Cardiac atrium fibroblast (primary cell): Measurements from ENCODE around the gene USP17L26. TPM values are rescaled to one million over a fixed set of nuclear protein-coding genes. Genes with fewer than 3 reads are reported as not detected.

ENCODE experiments used
- total RNA-seq: library from RNA; depleted of rRNA; stranded (reverse); fragments of >200 nt; gene quantifications from 2 replicates; pipeline ENCODE4 v1.2.3, GENCODE V29; 2015

USP17L26 gene
- total RNA-seq: not detected in 2 replicates

GRCh38 chr4:9334358-9334757, at the start of gene USP17L26:
Gene USP17L26 (plus strand): TSS chr4:9334658. CDS start chr4:9334658, 0 bp downstream.

GRCh38 chr4:9324865-9325264, 9.6 kb upstream of the USP17L26 start, which contains the start of gene USP17L24:
Gene USP17L24 (plus strand): TSS chr4:9325165. CDS start chr4:9325165, 0 bp downstream.

GRCh38 chr4:9329611-9330010, 4.8 kb upstream of the USP17L26 start, which contains the start of gene USP17L25:
Gene USP17L25 (plus strand): TSS chr4:9329911. CDS start chr4:9329911, 0 bp downstream.

GRCh38 chr4:9339103-9339502, 4.6 kb downstream of the USP17L26 start, which contains the start of gene USP17L5:
Gene USP17L5 (plus strand): TSS chr4:9339403. CDS start chr4:9339403, 0 bp downstream.

GRCh38 chr4:9343848-9344247, 9.4 kb downstream of the USP17L26 start, which contains the start of gene USP17L27:
Gene USP17L27 (plus strand): TSS chr4:9344148. CDS start chr4:9344148, 0 bp downstream.

GRCh38 chr4:9348593-9348992, 14.1 kb downstream of the USP17L26 start, which contains the start of gene USP17L28:
Gene USP17L28 (plus strand): TSS chr4:9348893. CDS start chr4:9348893, 0 bp downstream.

GRCh38 chr4:9353338-9353737, 18.9 kb downstream of the USP17L26 start, which contains the start of gene USP17L29:
Gene USP17L29 (plus strand): TSS chr4:9353638. CDS start chr4:9353638, 0 bp downstream.

GRCh38 chr4:9362829-9363228, 28.4 kb downstream of the USP17L26 start, which contains the start of gene USP17L30:
Gene USP17L30 (plus strand): TSS chr4:9363129. CDS start chr4:9363129, 0 bp downstream.

Other genes with a start within 250 kb of the USP17L26 start
- gene FAM90A26, start 164.2 kb upstream of the USP17L26 start, total RNA-seq: not detected in 2 replicates
- gene USP17L10, start 124.0 kb upstream of the USP17L26 start, total RNA-seq: not detected in 2 replicates
- gene USP17L11, start 119.3 kb upstream of the USP17L26 start, total RNA-seq: not detected in 2 replicates
- gene USP17L12, start 114.5 kb upstream of the USP17L26 start, total RNA-seq: not detected in 2 replicates
- not detected in 2 replicates for gene USP17L13, start 109.8 kb upstream of the USP17L26 start, total RNA-seq
- gene USP17L15, start 100.3 kb upstream of the USP17L26 start, total RNA-seq: not detected in 2 replicates
- gene USP17L17, start 90.8 kb upstream of the USP17L26 start, total RNA-seq: not detected in 2 replicates
- not detected in 2 replicates for gene USP17L18, start 86.0 kb upstream of the USP17L26 start, total RNA-seq
- not detected in 2 replicates for gene USP17L19, start 81.3 kb upstream of the USP17L26 start, total RNA-seq
- gene USP17L20, start 76.5 kb upstream of the USP17L26 start, total RNA-seq: not detected in 2 replicates
- not detected in 2 replicates for gene USP17L21, start 71.8 kb upstream of the USP17L26 start, total RNA-seq
- not detected in 2 replicates for gene USP17L22, start 67.0 kb upstream of the USP17L26 start, total RNA-seq
- gene USP17L24, start 9.5 kb upstream of the USP17L26 start, total RNA-seq: not detected in 2 replicates
- gene USP17L25, start 4.7 kb upstream of the USP17L26 start, total RNA-seq: not detected in 2 replicates
- gene USP17L5, start 4.7 kb downstream of the USP17L26 start, total RNA-seq: not detected in 2 replicates
- gene USP17L27, start 9.5 kb downstream of the USP17L26 start, total RNA-seq: not detected in 2 replicates
- gene USP17L28, start 14.2 kb downstream of the USP17L26 start, total RNA-seq: not detected in 2 replicates
- gene USP17L29, start 19.0 kb downstream of the USP17L26 start, total RNA-seq: not detected in 2 replicates
- not detected in 2 replicates for gene USP17L30, start 28.5 kb downstream of the USP17L26 start, total RNA-seq
- gene DEFB131A, start 109.8 kb downstream of the USP17L26 start, total RNA-seq: not detected in 2 replicates